ENCODE measurements around the gene RNU6-1. TPM values are rescaled to one million over a fixed set of nuclear protein-coding genes. Genes with fewer than 3 reads are reported as not detected.

RNU6-1 gene
- total RNA-seq, 1 experiment from 2014 or later, result not detected

DNA sequence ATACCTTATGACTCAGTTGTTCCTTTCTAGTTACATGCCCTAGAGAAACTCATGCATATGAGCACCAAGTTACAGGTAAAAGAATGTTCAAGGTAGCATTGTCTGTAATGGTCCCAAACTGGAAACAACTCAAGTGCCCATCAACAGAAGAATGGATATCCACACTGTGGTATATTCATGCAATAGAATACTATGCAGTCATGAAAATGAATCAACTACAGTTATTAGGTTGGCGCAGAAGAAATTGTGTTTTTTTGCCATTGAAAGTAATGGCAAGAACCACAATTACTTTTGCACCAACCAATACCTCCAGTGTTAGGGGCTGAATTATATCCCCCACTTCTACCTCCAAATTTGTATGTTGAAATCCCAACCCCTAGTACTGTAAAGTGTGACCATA, 9.7 kb upstream of the RNU6-1 start:
- no TSS peak for BruUV-seq (replicated peaks)
- no peak for ATAC-seq
- Histone ChIP-seq H3K36me3 (ENCODE audit: control insufficient read depth in 1 of 2, insufficient read depth in 2 of 2, low read length in 2 of 2) (no peaks in the 10 kb centered on the region), H3K9me3 (ENCODE audit: control insufficient read depth in 1 of 2, insufficient read depth in 1 of 2, low read depth in 1 of 2, low read length in 2 of 2) (no peaks in the 10 kb centered on the region), H3K4me1 (ENCODE audit: control insufficient read depth in 1 of 2, insufficient read depth in 2 of 2, low read length in 2 of 2) (peaks cover 14 to 22% of the 10 kb centered on the region in 2 experiments), H4K20me1 (ENCODE audit: insufficient read depth) (no peaks in the 10 kb centered on the region), H3K9me2 (ENCODE audit: insufficient read depth) (no peaks in the 10 kb centered on the region), H3K4me2 (ENCODE audit: low read length) (no peak overlapping the region), H3K4me3 (replicated peaks in 1 of 2; ENCODE audit: low read depth in 1 of 2, low read length in 2 of 2) (no peak overlapping the region), H3K27me3 (ENCODE audit: insufficient read depth, low read length) (no peaks in the 10 kb centered on the region), H3K79me2 (ENCODE audit: insufficient read depth, low read length) (no peaks in the 10 kb centered on the region), H2AFZ (ENCODE audit: low read depth, low read length, poor library complexity, severe bottlenecking) (no peak overlapping the region), H3K27ac (ENCODE audit: low read depth, low read length) (no peak overlapping the region), H3K9ac (ENCODE audit: low read length) (no peak overlapping the region)
- RAD21 ChIA-PET (ENCODE audit: low non-redundant PET in 1 of 2, low total read pairs in 2 of 2, uncharacterized antibody in 2 of 2, unreplicated experiment in 2 of 2), result no interaction called here
- CTCF ChIA-PET, result no interaction called here
- no peak for DNase-seq (ENCODE audit: low read depth, low spot score)
- TF ChIP-seq SIN3A (IDR thresholded peaks at IDR 0.05; ENCODE audit: low read depth) (no peak), SRF (IDR thresholded peaks at IDR 0.05; ENCODE audit: low read depth) (no peak), ZNF274 (IDR thresholded peaks at IDR 0.05; ENCODE audit: low read depth, low read length) (no peak), JUND (IDR thresholded peaks at IDR 0.05) (no peak), EZH2 (IDR thresholded peaks at IDR 0.05) (no peak), POLR2A (IDR thresholded peaks at IDR 0.05; ENCODE audit: borderline replicate concordance, extremely low read depth, insufficient read depth, insufficient read length) (no peak), RAD21 (IDR thresholded peaks at IDR 0.05; ENCODE audit: low read depth) (no peak), ZBTB33 (IDR thresholded peaks at IDR 0.05; ENCODE audit: extremely low read depth, insufficient replicate concordance, low read length) (no peak), TCF7L2 (IDR thresholded peaks at IDR 0.05; ENCODE audit: borderline replicate concordance, extremely low read depth, insufficient read depth, insufficient read length) (no peak), CBX3 (IDR thresholded peaks at IDR 0.05; ENCODE audit: low read depth) (no peak), ZFX (IDR thresholded peaks at IDR 0.05) (no peak), CEBPB (IDR thresholded peaks at IDR 0.05; ENCODE audit: low read depth) (no peak), EZH2phosphoT487 (IDR thresholded peaks at IDR 0.05; ENCODE audit: borderline replicate concordance) (no peak), SP1 (IDR thresholded peaks at IDR 0.05; ENCODE audit: low read depth) (no peak), ELF1 (IDR thresholded peaks at IDR 0.05; ENCODE audit: borderline replicate concordance, low read depth) (no peak), REST (IDR thresholded peaks at IDR 0.05; ENCODE audit: low read depth) (no peak)
- TF ChIP-seq, protein P1, sequence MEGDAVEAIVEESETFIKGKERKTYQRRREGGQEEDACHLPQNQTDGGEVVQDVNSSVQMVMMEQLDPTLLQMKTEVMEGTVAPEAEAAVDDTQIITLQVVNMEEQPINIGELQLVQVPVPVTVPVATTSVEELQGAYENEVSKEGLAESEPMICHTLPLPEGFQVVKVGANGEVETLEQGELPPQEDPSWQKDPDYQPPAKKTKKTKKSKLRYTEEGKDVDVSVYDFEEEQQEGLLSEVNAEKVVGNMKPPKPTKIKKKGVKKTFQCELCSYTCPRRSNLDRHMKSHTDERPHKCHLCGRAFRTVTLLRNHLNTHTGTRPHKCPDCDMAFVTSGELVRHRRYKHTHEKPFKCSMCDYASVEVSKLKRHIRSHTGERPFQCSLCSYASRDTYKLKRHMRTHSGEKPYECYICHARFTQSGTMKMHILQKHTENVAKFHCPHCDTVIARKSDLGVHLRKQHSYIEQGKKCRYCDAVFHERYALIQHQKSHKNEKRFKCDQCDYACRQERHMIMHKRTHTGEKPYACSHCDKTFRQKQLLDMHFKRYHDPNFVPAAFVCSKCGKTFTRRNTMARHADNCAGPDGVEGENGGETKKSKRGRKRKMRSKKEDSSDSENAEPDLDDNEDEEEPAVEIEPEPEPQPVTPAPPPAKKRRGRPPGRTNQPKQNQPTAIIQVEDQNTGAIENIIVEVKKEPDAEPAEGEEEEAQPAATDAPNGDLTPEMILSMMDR (IDR thresholded peaks at IDR 0.05 in 2 of 3, conservative IDR thresholded peaks at IDR 0.05 in 1 of 3; ENCODE audit: borderline replicate concordance in 1 of 3, insufficient read depth in 1 of 3, low read depth in 2 of 3, low read length in 2 of 3), result no peak
- TF ChIP-seq, protein P2, sequence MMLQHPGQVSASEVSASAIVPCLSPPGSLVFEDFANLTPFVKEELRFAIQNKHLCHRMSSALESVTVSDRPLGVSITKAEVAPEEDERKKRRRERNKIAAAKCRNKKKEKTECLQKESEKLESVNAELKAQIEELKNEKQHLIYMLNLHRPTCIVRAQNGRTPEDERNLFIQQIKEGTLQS (IDR thresholded peaks at IDR 0.05), result no peak
- TF ChIP-seq, protein P3, sequence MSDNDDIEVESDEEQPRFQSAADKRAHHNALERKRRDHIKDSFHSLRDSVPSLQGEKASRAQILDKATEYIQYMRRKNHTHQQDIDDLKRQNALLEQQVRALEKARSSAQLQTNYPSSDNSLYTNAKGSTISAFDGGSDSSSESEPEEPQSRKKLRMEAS (IDR thresholded peaks at IDR 0.05), result no peak
- intact Hi-C loops (cut with micrococcal nuclease), result no loop called here
- POLR2A ChIA-PET, result no interaction called here

Data from HCT116 (cell line).